SK-N-SH treated with all-trans-retinoic acid at 6 μM for 48 hours (cell line): ENCODE results near the gene DENND1B.

ENCODE experiments used
- ATAC-seq: fragments of 200-7000 bp; cut with Tn5 transposase; 3 replicates; pipeline ENCODE4 v1.9.1; 2020; ENCODE audit warnings: mild to moderate bottlenecking, moderate library complexity
- BACH2 ChIP-seq: fragments of 250-450 bp; sonication (Bioruptor Pico); IDR thresholded peaks from 2 replicates; pipeline ENCODE4 v1.9.0; 2021; ENCODE audit warnings: mild to moderate bottlenecking, borderline replicate concordance
- CSDC2 ChIP-seq: fragments of 250-450 bp; sonication (Bioruptor Pico); IDR thresholded peaks from 2 replicates; pipeline ENCODE4 v1.5.0; 2020; ENCODE audit warnings: mild to moderate bottlenecking, moderate library complexity
- ESRRG ChIP-seq: fragments of 250-450 bp; sonication (Bioruptor Pico); IDR thresholded peaks from 2 replicates; pipeline ENCODE4 v1.6.1; 2021; ENCODE audit warnings: mild to moderate bottlenecking
- GLIS3 ChIP-seq: fragments of 250-450 bp; sonication (Bioruptor Pico); IDR thresholded peaks from 2 replicates; pipeline ENCODE4 v1.5.0; 2020; ENCODE audit warnings: mild to moderate bottlenecking, moderate library complexity
- PPARA ChIP-seq: fragments of 250-450 bp; sonication (Bioruptor Pico); IDR thresholded peaks from 2 replicates; pipeline ENCODE4 v1.5.0; 2020; ENCODE audit warnings: mild to moderate bottlenecking, borderline replicate concordance
- RARB ChIP-seq: fragments of 250-450 bp; sonication (Bioruptor Pico); IDR thresholded peaks from 2 replicates; pipeline ENCODE4 v1.8.0; 2021; ENCODE audit warnings: mild to moderate bottlenecking, moderate library complexity
- SNAI2 ChIP-seq: fragments of 250-450 bp; sonication (Bioruptor Pico); IDR thresholded peaks from 2 replicates; pipeline ENCODE4 v1.5.0; 2020; ENCODE audit warnings: mild to moderate bottlenecking, moderate library complexity
- TCF4 ChIP-seq: fragments of 250-450 bp; sonication (Bioruptor Pico); IDR thresholded peaks from 2 replicates; pipeline ENCODE4 v1.8.0; 2021; ENCODE audit warnings: mild to moderate bottlenecking, moderate library complexity, borderline replicate concordance
- ZC3H10 ChIP-seq: fragments of 250-450 bp; sonication (Bioruptor Pico); IDR thresholded peaks from 2 replicates; pipeline ENCODE4 v1.5.1; 2021; ENCODE audit warnings: mild to moderate bottlenecking, moderate library complexity
- ZFP3 ChIP-seq: fragments of 250-450 bp; sonication (Bioruptor Pico); IDR thresholded peaks from 2 replicates; pipeline ENCODE4 v1.5.0; 2020; ENCODE audit warnings: mild to moderate bottlenecking, moderate library complexity
- ZNF565 ChIP-seq: fragments of 450-650 bp; formaldehyde crosslinking; conservative IDR thresholded peaks from 2 replicates; pipeline ENCODE4 v1.5.0; 2020; ENCODE audit warnings: low read depth, mild to moderate bottlenecking, moderate library complexity
- ZNF70 ChIP-seq: fragments of 450-650 bp; formaldehyde crosslinking; IDR thresholded peaks from 2 replicates; pipeline ENCODE4 v1.5.0; 2020; ENCODE audit warnings: mild to moderate bottlenecking, moderate library complexity
- ZNF8 ChIP-seq: fragments of 450-650 bp; formaldehyde crosslinking; IDR thresholded peaks from 2 replicates; pipeline ENCODE4 v1.5.0; 2020; ENCODE audit warnings: mild to moderate bottlenecking, moderate library complexity
- TF ChIP-seq, protein P1 (sequence below): fragments of 250-450 bp; sonication (Bioruptor Pico); IDR thresholded peaks from 2 replicates; pipeline ENCODE4 v1.5.1; 2020; ENCODE audit warnings: low read depth, mild to moderate bottlenecking, moderate library complexity
- TF ChIP-seq, protein P2 (sequence below): fragments of 250-450 bp; sonication (Bioruptor Pico); IDR thresholded peaks from 2 replicates; pipeline ENCODE4 v1.8.0; 2021; ENCODE audit warnings: low read depth, mild to moderate bottlenecking, moderate library complexity, borderline replicate concordance
- TF ChIP-seq, protein P3 (sequence below): fragments of 250-450 bp; sonication (Bioruptor Pico); IDR thresholded peaks from 2 replicates; pipeline ENCODE4 v1.5.1; 2021; ENCODE audit warnings: mild to moderate bottlenecking, moderate library complexity
- TF ChIP-seq, protein P4 (sequence below): fragments of 250-450 bp; sonication (Bioruptor Pico); IDR thresholded peaks from 2 replicates; pipeline ENCODE4 v1.5.0; 2020; ENCODE audit warnings: mild to moderate bottlenecking, moderate library complexity

The DENND1B gene

DNA sequence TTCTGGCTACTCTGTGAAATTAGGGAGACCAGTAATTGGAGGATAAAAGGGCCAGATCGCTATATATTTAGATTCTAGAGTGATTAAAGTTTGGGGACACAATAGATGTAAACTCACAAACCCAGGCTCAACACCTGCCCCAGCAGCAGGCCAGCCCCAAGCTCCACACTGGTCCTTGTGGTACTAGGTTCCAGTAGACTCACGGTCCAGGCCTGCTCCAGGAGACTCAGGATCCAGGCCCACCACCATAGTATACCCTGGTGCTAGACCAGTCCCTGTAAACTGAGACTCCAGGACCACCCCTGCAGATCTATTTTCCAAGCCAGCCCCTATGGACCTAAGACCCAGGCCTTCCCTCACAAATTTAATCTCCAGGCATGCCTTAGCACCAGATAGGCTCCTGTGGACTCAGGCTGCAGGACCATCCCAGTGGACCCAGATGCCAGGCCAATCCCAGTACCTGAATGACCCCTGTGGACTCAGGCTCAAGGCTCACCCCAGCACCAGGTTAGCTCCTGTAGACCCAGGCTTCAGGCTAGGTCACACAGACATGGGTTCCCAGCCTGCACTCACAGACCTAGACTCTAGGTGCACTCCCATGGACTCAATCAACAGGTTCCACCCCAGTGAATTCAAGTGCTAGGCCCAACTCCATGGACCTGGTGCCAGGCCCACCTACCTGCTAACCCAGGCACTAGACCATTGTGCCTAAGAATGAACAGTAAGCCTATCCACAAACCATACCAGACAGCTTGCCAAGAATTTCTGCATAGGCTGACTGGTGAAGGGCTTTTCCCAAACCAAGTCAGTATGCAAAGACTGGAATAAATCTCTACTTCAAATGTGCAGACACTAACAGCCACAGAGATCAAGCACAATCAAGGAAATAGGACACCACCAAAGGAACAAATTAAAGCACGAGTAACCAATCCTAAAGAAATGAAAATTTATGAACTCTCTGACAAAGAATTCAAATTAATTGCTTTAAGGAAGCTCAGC is 13.8 kb upstream of the DENND1B start:
- no peak for TF ChIP-seq ZNF70
- TF ChIP-seq, protein P1, sequence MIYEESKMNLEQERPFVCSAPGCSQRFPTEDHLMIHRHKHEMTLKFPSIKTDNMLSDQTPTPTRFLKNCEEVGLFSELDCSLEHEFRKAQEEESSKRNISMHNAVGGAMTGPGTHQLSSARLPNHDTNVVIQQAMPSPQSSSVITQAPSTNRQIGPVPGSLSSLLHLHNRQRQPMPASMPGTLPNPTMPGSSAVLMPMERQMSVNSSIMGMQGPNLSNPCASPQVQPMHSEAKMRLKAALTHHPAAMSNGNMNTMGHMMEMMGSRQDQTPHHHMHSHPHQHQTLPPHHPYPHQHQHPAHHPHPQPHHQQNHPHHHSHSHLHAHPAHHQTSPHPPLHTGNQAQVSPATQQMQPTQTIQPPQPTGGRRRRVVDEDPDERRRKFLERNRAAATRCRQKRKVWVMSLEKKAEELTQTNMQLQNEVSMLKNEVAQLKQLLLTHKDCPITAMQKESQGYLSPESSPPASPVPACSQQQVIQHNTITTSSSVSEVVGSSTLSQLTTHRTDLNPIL: no peak
- TF ChIP-seq RARB (CRISPR knock-in tag): no peak
- TF ChIP-seq, protein P2, sequence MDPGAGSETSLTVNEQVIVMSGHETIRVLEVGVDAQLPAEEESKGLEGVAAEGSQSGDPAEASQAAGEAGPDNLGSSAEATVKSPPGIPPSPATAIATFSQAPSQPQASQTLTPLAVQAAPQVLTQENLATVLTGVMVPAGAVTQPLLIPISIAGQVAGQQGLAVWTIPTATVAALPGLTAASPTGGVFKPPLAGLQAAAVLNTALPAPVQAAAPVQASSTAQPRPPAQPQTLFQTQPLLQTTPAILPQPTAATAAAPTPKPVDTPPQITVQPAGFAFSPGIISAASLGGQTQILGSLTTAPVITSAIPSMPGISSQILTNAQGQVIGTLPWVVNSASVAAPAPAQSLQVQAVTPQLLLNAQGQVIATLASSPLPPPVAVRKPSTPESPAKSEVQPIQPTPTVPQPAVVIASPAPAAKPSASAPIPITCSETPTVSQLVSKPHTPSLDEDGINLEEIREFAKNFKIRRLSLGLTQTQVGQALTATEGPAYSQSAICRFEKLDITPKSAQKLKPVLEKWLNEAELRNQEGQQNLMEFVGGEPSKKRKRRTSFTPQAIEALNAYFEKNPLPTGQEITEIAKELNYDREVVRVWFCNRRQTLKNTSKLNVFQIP (CRISPR knock-in tag): no peak
- TF ChIP-seq ZNF8 (CRISPR knock-in tag): no peak
- ATAC-seq: no peak

DNA sequence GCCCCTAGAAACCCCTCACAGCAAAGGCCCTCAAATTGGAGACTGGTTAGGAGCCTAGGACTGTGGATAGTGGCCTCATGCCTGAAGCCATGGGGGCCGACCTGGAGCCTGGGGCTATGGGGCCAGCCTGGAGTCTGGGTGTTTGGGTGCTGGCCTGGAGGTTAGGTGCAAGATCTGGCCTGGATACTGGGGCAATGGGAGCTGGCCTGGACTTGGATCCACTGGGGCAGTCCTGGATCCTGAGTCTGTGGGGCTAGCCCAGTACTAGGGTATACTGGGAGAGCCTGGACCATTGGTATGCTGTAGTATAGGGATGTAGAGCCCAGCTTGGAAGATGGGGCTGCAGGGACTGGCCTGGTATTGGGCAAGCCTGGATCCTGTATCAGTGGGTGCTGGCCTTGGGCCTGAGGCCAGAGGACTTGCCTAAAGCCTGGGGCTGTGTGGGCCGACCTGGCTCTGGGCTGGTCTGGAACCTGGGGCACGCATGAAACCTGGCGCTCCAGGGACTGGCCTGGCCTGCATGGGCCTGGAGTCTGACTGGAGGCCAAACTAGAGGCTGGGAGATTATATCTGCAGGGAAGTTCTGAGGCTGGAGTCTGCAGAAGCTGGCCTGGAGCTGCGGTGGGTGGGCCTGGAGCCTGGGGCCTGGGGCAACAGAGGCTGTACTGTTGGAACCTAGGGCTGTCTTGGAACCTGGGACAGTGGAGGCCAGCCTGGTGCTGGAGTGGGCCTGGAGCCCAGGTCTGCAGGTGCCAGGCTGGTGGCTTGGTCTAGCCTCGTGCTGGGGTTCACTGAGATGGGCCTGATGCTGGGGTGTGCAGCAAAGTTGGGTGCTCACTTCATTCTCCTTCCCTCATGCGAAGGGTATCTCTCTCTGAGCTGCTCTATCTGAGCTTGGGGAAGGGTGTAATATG is 12.6 kb upstream of the DENND1B start:
- TF ChIP-seq, protein P3, sequence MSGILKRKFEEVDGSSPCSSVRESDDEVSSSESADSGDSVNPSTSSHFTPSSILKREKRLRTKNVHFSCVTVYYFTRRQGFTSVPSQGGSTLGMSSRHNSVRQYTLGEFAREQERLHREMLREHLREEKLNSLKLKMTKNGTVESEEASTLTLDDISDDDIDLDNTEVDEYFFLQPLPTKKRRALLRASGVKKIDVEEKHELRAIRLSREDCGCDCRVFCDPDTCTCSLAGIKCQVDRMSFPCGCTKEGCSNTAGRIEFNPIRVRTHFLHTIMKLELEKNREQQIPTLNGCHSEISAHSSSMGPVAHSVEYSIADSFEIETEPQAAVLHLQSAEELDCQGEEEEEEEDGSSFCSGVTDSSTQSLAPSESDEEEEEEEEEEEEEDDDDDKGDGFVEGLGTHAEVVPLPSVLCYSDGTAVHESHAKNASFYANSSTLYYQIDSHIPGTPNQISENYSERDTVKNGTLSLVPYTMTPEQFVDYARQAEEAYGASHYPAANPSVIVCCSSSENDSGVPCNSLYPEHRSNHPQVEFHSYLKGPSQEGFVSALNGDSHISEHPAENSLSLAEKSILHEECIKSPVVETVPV: no peak
- TF ChIP-seq, protein P1: no peak
- TF ChIP-seq CSDC2 (CRISPR knock-in tag) (no peak), ZNF70 (no peak), ZFP3 (CRISPR knock-in tag) (no peak), BACH2 (no peak), GLIS3 (CRISPR knock-in tag) (no peak), ZNF565 (CRISPR knock-in tag) (no peak), PPARA (CRISPR knock-in tag) (no peak), ZC3H10 (CRISPR knock-in tag) (no peak), TCF4 (no peak), SNAI2 (CRISPR knock-in tag) (no peak), ESRRG (CRISPR knock-in tag) (no peak), ZNF8 (CRISPR knock-in tag) (no peak)
- TF ChIP-seq, protein P2 (CRISPR knock-in tag): no peak
- TF ChIP-seq, protein P4, sequence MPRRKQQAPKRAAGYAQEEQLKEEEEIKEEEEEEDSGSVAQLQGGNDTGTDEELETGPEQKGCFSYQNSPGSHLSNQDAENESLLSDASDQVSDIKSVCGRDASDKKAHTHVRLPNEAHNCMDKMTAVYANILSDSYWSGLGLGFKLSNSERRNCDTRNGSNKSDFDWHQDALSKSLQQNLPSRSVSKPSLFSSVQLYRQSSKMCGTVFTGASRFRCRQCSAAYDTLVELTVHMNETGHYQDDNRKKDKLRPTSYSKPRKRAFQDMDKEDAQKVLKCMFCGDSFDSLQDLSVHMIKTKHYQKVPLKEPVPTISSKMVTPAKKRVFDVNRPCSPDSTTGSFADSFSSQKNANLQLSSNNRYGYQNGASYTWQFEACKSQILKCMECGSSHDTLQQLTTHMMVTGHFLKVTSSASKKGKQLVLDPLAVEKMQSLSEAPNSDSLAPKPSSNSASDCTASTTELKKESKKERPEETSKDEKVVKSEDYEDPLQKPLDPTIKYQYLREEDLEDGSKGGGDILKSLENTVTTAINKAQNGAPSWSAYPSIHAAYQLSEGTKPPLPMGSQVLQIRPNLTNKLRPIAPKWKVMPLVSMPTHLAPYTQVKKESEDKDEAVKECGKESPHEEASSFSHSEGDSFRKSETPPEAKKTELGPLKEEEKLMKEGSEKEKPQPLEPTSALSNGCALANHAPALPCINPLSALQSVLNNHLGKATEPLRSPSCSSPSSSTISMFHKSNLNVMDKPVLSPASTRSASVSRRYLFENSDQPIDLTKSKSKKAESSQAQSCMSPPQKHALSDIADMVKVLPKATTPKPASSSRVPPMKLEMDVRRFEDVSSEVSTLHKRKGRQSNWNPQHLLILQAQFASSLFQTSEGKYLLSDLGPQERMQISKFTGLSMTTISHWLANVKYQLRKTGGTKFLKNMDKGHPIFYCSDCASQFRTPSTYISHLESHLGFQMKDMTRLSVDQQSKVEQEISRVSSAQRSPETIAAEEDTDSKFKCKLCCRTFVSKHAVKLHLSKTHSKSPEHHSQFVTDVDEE (CRISPR knock-in tag): no peak
- ATAC-seq: no peak
